Measurements from ENCODE around the gene USP10.
A peak's percentile ranks its signal among the peaks of the same experiment; 100 is the strongest.

Gene USP10

DNA sequence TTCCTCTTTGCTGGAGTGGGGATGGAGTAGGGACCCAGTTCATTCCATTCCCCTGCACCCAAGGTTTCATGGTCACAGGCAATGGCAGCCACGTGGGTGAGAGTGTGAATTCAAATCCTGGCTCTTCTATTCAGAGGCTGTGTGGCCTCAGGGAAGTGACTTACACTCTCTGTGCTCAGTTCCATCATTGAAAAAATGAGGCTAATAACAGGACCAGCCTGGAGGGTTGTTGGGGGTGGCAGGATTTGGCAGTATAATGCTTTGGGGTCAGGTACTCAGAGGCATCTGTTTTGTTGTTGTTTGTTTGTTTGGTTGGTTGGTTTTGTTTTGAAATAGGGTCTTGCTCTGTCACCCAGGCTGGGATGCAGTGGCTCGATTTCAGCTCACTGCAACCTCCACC, 117.8 kb downstream of the USP10 start:
- no peak for TF ChIP-seq ZNF274 (IDR thresholded peaks at IDR 0.05; ENCODE audit: low read depth, low read length)
- TF ChIP-seq SUZ12 (IDR thresholded peaks at IDR 0.05; ENCODE audit: extremely low read depth, insufficient read depth, insufficient read length), result no peak
- TF ChIP-seq YY1 (IDR thresholded peaks at IDR 0.05; ENCODE audit: insufficient read depth, insufficient read length), result no peak
- DNase-seq (ENCODE audit: low read depth, low spot score), result no peak

GRCh38 chr16:84818133-84818532, 118.3 kb downstream of the USP10 start:
- TF ChIP-seq YY1 (IDR thresholded peaks at IDR 0.05; ENCODE audit: insufficient read depth, insufficient read length), result no peak
- TF ChIP-seq SUZ12 (IDR thresholded peaks at IDR 0.05; ENCODE audit: extremely low read depth, insufficient read depth, insufficient read length), result no peak
- TF ChIP-seq ZNF274 (IDR thresholded peaks at IDR 0.05; ENCODE audit: low read depth, low read length), result no peak
- Histone ChIP-seq H3K9me3 (ENCODE audit: insufficient read depth, low read length) (0 out of 2 replicates have a peak, but pooled peaks cover 5% of the 10 kb centered on the region), H3K36me3 (ENCODE audit: insufficient read depth, insufficient read length, low read length) (no peaks in the 10 kb centered on the region), H3K9ac (ENCODE audit: insufficient read length, low read depth) (no peak overlapping the region), H3K4me3 (ENCODE audit: insufficient read length, low read depth) (no peak overlapping the region), H3K27me3 (ENCODE audit: insufficient read depth, insufficient read length) (peaks cover 45% of the 10 kb centered on the region), H3K4me1 (ENCODE audit: insufficient read depth, insufficient read length) (peaks cover 12% of the 10 kb centered on the region)
- no peak for DNase-seq (ENCODE audit: low read depth, low spot score)

More for the DNA sequence above, 117.8 kb downstream of the USP10 start:
- H3K27me3 ChIP-seq (ENCODE audit: insufficient read depth, insufficient read length), result peaks cover 48% of the 10 kb centered on the region
- H3K36me3 ChIP-seq (ENCODE audit: insufficient read depth, insufficient read length, low read length), result no peaks in the 10 kb centered on the region
- no peak overlapping the region for H3K9ac ChIP-seq (ENCODE audit: insufficient read length, low read depth)
- peaks cover 12% of the 10 kb centered on the region for H3K4me1 ChIP-seq (ENCODE audit: insufficient read depth, insufficient read length)
- H3K9me3 ChIP-seq (ENCODE audit: insufficient read depth, low read length), result 0 out of 2 replicates have a peak, but pooled peaks cover 5% of the 10 kb centered on the region
- no peak overlapping the region for H3K4me3 ChIP-seq (ENCODE audit: insufficient read length, low read depth)

DNA sequence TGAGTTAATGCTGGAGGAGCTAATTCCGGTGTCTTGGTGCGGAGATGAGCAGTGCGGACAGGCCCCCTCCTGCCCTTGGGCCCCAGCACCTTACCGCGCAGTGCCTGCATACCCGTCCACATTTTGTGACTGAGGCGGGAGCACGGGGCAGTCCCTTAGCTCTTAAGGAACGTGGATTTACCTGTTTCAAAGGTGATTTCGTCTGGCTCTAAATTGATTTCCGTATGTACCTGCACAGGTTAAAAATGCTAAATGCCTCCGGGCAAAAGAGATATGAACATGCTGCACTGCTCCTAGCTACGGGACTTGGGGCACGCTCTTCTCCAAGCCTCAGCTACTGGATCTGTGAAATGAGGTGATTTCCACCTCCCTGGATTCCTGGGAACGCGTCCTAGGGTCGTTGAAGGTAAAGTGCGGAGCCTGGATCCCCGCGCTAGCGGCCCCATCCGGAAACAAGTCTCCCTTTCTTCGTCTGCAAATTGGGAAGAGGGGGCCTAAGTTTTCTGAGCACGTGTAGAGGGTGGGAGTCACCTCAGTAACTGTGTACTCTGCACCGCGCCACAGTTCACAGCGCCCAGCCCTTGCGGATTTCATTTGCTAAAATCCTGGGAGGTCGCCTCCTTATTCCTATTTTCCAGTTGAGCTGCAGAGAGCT, 119.3 kb downstream of the USP10 start:
- no peaks in the 10 kb centered on the region for H3K9me3 ChIP-seq (ENCODE audit: insufficient read depth, low read length)
- peaks cover 12% of the 10 kb centered on the region for H3K4me1 ChIP-seq (ENCODE audit: insufficient read depth, insufficient read length)
- peak overlapping the region; percentile 22 for H3K4me3 ChIP-seq (ENCODE audit: insufficient read length, low read depth)
- no peak for DNase-seq (ENCODE audit: low read depth, low spot score)
- H3K27me3 ChIP-seq (ENCODE audit: insufficient read depth, insufficient read length), result peaks cover 42% of the 10 kb centered on the region
- TF ChIP-seq ZNF274 (IDR thresholded peaks at IDR 0.05; ENCODE audit: low read depth, low read length) (no peak), YY1 (IDR thresholded peaks at IDR 0.05; ENCODE audit: insufficient read depth, insufficient read length) (no peak), SUZ12 (IDR thresholded peaks at IDR 0.05; ENCODE audit: extremely low read depth, insufficient read depth, insufficient read length) (no peak)
- no peaks in the 10 kb centered on the region for H3K36me3 ChIP-seq (ENCODE audit: insufficient read depth, insufficient read length, low read length)
- peak overlapping the region; percentile 61 for H3K9ac ChIP-seq (ENCODE audit: insufficient read length, low read depth)

DNA sequence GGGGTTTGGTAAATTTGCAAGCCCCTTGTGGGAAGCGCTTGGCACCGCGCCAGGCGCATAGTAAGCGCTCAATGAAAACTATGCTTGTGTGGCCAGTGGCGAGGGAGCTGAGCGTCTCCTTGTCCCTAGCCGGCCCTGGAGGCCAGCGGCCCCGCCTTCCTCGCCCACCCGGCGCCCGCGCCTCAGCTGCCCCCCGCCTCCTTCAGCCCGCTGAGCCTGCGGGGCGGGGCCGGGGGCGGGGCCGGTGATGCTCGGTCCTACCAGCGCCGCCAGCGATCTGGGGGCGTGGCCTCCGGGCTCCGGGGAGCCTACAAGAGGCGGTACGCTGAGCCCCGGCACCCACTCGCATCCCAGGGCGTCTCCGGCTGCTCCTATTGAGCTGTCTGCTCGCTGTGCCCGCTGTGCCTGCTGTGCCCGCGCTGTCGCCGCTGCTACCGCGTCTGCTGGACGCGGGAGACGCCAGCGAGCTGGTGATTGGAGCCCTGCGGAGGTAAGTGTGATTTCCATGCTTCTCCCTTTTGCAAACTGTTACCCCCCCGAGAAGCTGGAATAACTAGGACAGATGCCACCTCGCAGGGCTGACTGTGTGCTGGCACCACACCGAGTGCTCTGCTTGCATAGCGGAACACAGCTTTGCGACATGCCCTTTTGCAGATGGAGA, 120.0 kb downstream of the USP10 start, which contains the start of gene CRISPLD2:
Gene CRISPLD2, plus strand, starts transcription at position 342 of the 661 bp plus-strand sequence. CDS start 18,511 bp downstream, outside the sequence.
- peak; percentile 89 for DNase-seq (ENCODE audit: low read depth, low spot score)
- Histone ChIP-seq H3K27me3 (ENCODE audit: insufficient read depth, insufficient read length) (peaks cover 42% of the 10 kb centered on the region), H3K9ac (ENCODE audit: insufficient read length, low read depth) (peak within 1 kb of the TSS; percentile 81), H3K9me3 (ENCODE audit: insufficient read depth, low read length) (no peaks in the 10 kb centered on the region), H3K36me3 (ENCODE audit: insufficient read depth, insufficient read length, low read length) (no peaks in the 10 kb centered on the region), H3K4me3 (ENCODE audit: insufficient read length, low read depth) (peak within 1 kb of the TSS; percentile 56), H3K4me1 (ENCODE audit: insufficient read depth, insufficient read length) (peaks cover 12% of the 10 kb centered on the region)
- no peak for TF ChIP-seq SUZ12 (IDR thresholded peaks at IDR 0.05; ENCODE audit: extremely low read depth, insufficient read depth, insufficient read length)

DNA sequence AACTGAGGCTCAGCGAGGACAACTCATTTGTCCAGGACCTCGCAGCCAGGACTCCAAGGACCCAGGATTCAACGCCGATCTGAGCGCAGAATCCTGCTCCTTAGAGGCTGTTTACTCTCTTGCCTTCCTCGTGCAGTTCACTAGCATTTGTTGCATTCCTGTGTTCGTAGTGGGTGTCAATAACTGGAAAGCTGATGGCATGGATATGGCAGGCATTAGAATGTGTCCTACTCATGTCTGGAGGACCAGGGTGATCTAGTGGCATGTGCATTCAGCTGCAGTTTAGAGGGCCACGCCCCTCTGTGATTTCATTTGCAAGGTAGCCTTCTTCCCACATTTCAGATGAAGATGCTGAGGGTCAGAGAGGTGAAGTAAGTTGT, 120.5 kb downstream of the USP10 start:
- H3K4me1 ChIP-seq (ENCODE audit: insufficient read depth, insufficient read length), result peaks cover 12% of the 10 kb centered on the region
- no peak for TF ChIP-seq YY1 (IDR thresholded peaks at IDR 0.05; ENCODE audit: insufficient read depth, insufficient read length)
- no peak for TF ChIP-seq SUZ12 (IDR thresholded peaks at IDR 0.05; ENCODE audit: extremely low read depth, insufficient read depth, insufficient read length)
- no peak for TF ChIP-seq ZNF274 (IDR thresholded peaks at IDR 0.05; ENCODE audit: low read depth, low read length)
- H3K9me3 ChIP-seq (ENCODE audit: insufficient read depth, low read length), result no peaks in the 10 kb centered on the region
- peak overlapping the region; percentile 81 for H3K9ac ChIP-seq (ENCODE audit: insufficient read length, low read depth)
- DNase-seq (ENCODE audit: low read depth, low spot score), result no peak
- H3K36me3 ChIP-seq (ENCODE audit: insufficient read depth, insufficient read length, low read length), result no peaks in the 10 kb centered on the region
- H3K4me3 ChIP-seq (ENCODE audit: insufficient read length, low read depth), result peak overlapping the region; percentile 56
- H3K27me3 ChIP-seq (ENCODE audit: insufficient read depth, insufficient read length), result peaks cover 42% of the 10 kb centered on the region

GRCh38 chr16:84820771-84821170, 121.0 kb downstream of the USP10 start:
- DNase-seq (ENCODE audit: low read depth, low spot score), result no peak
- peaks cover 42% of the 10 kb centered on the region for H3K27me3 ChIP-seq (ENCODE audit: insufficient read depth, insufficient read length)
- H3K4me3 ChIP-seq (ENCODE audit: insufficient read length, low read depth), result no peak overlapping the region
- H3K36me3 ChIP-seq (ENCODE audit: insufficient read depth, insufficient read length, low read length), result no peaks in the 10 kb centered on the region
- peak overlapping the region; percentile 1 for H3K9ac ChIP-seq (ENCODE audit: insufficient read length, low read depth)
- peaks cover 12% of the 10 kb centered on the region for H3K4me1 ChIP-seq (ENCODE audit: insufficient read depth, insufficient read length)
- TF ChIP-seq YY1 (IDR thresholded peaks at IDR 0.05; ENCODE audit: insufficient read depth, insufficient read length) (no peak), SUZ12 (IDR thresholded peaks at IDR 0.05; ENCODE audit: extremely low read depth, insufficient read depth, insufficient read length) (no peak), ZNF274 (IDR thresholded peaks at IDR 0.05; ENCODE audit: low read depth, low read length) (no peak)
- H3K9me3 ChIP-seq (ENCODE audit: insufficient read depth, low read length), result no peaks in the 10 kb centered on the region

DNA sequence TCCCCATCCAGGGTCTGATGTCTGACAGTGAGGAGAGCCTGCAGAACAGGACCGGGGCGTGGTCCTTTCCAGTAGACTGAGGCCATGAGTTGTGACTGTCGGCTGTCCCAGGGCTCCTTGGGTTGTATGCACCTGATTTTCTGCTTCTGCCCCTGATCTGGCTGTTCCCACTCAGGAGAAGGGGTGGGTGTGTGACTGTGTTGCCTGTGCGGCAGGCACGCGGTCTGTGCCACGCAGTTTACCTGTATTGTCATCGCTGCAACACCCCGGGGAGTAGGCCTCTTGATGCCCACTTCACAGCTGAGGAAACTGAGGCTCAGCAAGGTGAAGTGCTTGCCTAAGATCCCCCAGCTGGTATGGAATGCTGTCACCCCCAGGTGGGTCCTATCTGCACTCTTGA, 121.4 kb downstream of the USP10 start:
- no peaks in the 10 kb centered on the region for H3K36me3 ChIP-seq (ENCODE audit: insufficient read depth, insufficient read length, low read length)
- no peak overlapping the region for H3K4me3 ChIP-seq (ENCODE audit: insufficient read length, low read depth)
- TF ChIP-seq SUZ12 (IDR thresholded peaks at IDR 0.05; ENCODE audit: extremely low read depth, insufficient read depth, insufficient read length), result no peak
- TF ChIP-seq YY1 (IDR thresholded peaks at IDR 0.05; ENCODE audit: insufficient read depth, insufficient read length), result no peak
- TF ChIP-seq ZNF274 (IDR thresholded peaks at IDR 0.05; ENCODE audit: low read depth, low read length), result no peak

More for the DNA sequence above, 121.4 kb downstream of the USP10 start:
- Histone ChIP-seq H3K27me3 (ENCODE audit: insufficient read depth, insufficient read length) (peaks cover 42% of the 10 kb centered on the region), H3K9me3 (ENCODE audit: insufficient read depth, low read length) (no peaks in the 10 kb centered on the region), H3K4me1 (ENCODE audit: insufficient read depth, insufficient read length) (peaks cover 15% of the 10 kb centered on the region), H3K9ac (ENCODE audit: insufficient read length, low read depth) (no peak overlapping the region)
- DNase-seq (ENCODE audit: low read depth, low spot score), result no peak

All from NT2/D1 (cell line).